Measurements from ENCODE around the gene ZNF546.

Gene ZNF546

GRCh38 chr19:40055832-40056504 lies 59.1 kb downstream of the ZNF546 start, which contains the start of gene ZNF780B:
Gene ZNF780B, minus strand, starts transcription at chr19:40056231. Its CDS starts 5,899 bp downstream, at chr19:40050332.
- Histone ChIP-seq H3K27ac (peak within 1 kb of the TSS; percentile 2 to 77), H3K4me3 (peak within 1 kb of the TSS; percentile 96)
- peak; percentile 78 for DNase-seq (ENCODE audit: low spot score)
- TF ChIP-seq CTCF (IDR thresholded peaks at IDR 0.05): no peak

GRCh38 chr19:40056505-40056904 lies 59.6 kb downstream of the ZNF546 start:
- H3K27ac ChIP-seq: peak overlapping the region in 1 of 2 donors; percentile 77
- TF ChIP-seq CTCF (IDR thresholded peaks at IDR 0.05): no peak
- no peak for DNase-seq (ENCODE audit: low spot score)
- peak overlapping the region; percentile 96 for H3K4me3 ChIP-seq

GRCh38 chr19:40057166-40057565 lies 60.3 kb downstream of the ZNF546 start:
- Histone ChIP-seq H3K4me3 (no peak overlapping the region), H3K27ac (no peak overlapping the region)
- no peak for TF ChIP-seq CTCF (IDR thresholded peaks at IDR 0.05)
- DNase-seq (ENCODE audit: low spot score): no peak

- TF ChIP-seq CTCF (IDR thresholded peaks at IDR 0.05): no peak
- DNase-seq (ENCODE audit: low spot score): no peak
- Histone ChIP-seq H3K27ac (no peak overlapping the region), H3K4me3 (no peak overlapping the region)
These were observed 62.8 kb downstream of the ZNF546 start for GRCh38 chr19:40059624-40060023.

GRCh38 chr19:40070058-40070457 lies 73.2 kb downstream of the ZNF546 start:
- Histone ChIP-seq H3K27ac (no peak overlapping the region), H3K4me3 (no peak overlapping the region)
- TF ChIP-seq CTCF (IDR thresholded peaks at IDR 0.05): no peak
- DNase-seq (ENCODE audit: low spot score): no peak
